IPS-20b (cell line): Measurements from ENCODE around the gene TMEM165.

Source experiments
- H3K27ac ChIP-seq: one replicate; pipeline ENCODE4 v1.5.1; 2013; ENCODE audit warnings: low read length
- H3K27me3 ChIP-seq: 2 replicates; pipeline ENCODE4 v1.6.1; 2013; ENCODE audit warnings: mild to moderate bottlenecking, low read length, inconsistent platforms; ENCODE audit not compliant: insufficient read depth
- H3K36me3 ChIP-seq: 2 replicates; pipeline ENCODE4 v1.6.1; 2013; ENCODE audit warnings: low read depth, mild to moderate bottlenecking, inconsistent platforms, low read length, moderate library complexity; ENCODE audit not compliant: insufficient read depth
- H3K4me1 ChIP-seq: 2 replicates; pipeline ENCODE4 v1.6.1; 2013; ENCODE audit warnings: mild to moderate bottlenecking, control low read depth, inconsistent platforms, low read length, moderate library complexity; ENCODE audit not compliant: insufficient read depth
- H3K4me3 ChIP-seq: 2 replicates; pipeline ENCODE4 v1.5.1; 2013; ENCODE audit warnings: mild to moderate bottlenecking, low read length, inconsistent platforms
- H3K9ac ChIP-seq: 2 replicates; pipeline ENCODE4 v1.6.1; 2013; ENCODE audit warnings: low read depth, mild to moderate bottlenecking, inconsistent platforms, low read length, moderate library complexity
- H3K9me3 ChIP-seq: 2 replicates; pipeline ENCODE4 v1.6.1; 2013; ENCODE audit warnings: mild to moderate bottlenecking, low read depth, low read length, inconsistent platforms; ENCODE audit not compliant: insufficient read depth

TMEM165 gene

GRCh38 chr4:55468724-55469123 lies 73.0 kb downstream of the TMEM165 start:
- Histone ChIP-seq H3K27ac (no peak overlapping the region), H3K27me3 (no peaks in the 10 kb centered on the region), H3K9me3 (no peaks in the 10 kb centered on the region), H3K9ac (no peak overlapping the region), H3K4me3 (no peak overlapping the region), H3K36me3 (peaks cover 39% of the 10 kb centered on the region), H3K4me1 (peaks cover 3% of the 10 kb centered on the region)

GRCh38 chr4:55469979-55470378 lies 74.2 kb downstream of the TMEM165 start:
- Histone ChIP-seq H3K27me3 (no peaks in the 10 kb centered on the region), H3K27ac (no peak overlapping the region), H3K4me3 (no peak overlapping the region), H3K9me3 (peaks cover 9% of the 10 kb centered on the region; the same call in 1 of the 2 replicates), H3K9ac (no peak overlapping the region), H3K36me3 (peaks cover 47% of the 10 kb centered on the region), H3K4me1 (peaks cover 3% of the 10 kb centered on the region)
